GM19328 (cell line): ENCODE data around the gene SLC44A3.

Source experiments
- ATAC-seq: cut with Tn5 transposase; IDR thresholded peaks from one replicate; pipeline ENCODE4 v1.9.1; 2021; ENCODE audit warnings: mild to moderate bottlenecking, moderate library complexity; ENCODE audit not compliant: unreplicated experiment

The SLC44A3 gene

GRCh38 chr1:94905207-94905606, 85.0 kb downstream of the SLC44A3 start:
- no peak for ATAC-seq

GRCh38 chr1:94906382-94906781, 86.2 kb downstream of the SLC44A3 start:
- ATAC-seq, result no peak

- no peak for ATAC-seq
Observed at GRCh38 chr1:94907136-94907535, 87.0 kb downstream of the SLC44A3 start.

- ATAC-seq, result no peak
Observed at GRCh38 chr1:94908190-94908589, 88.0 kb downstream of the SLC44A3 start.

- ATAC-seq, result no peak
Observed at GRCh38 chr1:94908965-94909364, 88.8 kb downstream of the SLC44A3 start.

GRCh38 chr1:94909486-94909885, 89.3 kb downstream of the SLC44A3 start:
- ATAC-seq, result no peak

- ATAC-seq, result no peak
Observed at GRCh38 chr1:94912263-94913184, 92.4 kb downstream of the SLC44A3 start.

- ATAC-seq, result no peak
Observed at GRCh38 chr1:94917251-94917650, 97.1 kb downstream of the SLC44A3 start.

- ATAC-seq, result no peak
Observed at GRCh38 chr1:94919241-94920030, 99.3 kb downstream of the SLC44A3 start.

- ATAC-seq, result no peak
Observed at GRCh38 chr1:94920061-94920460, 99.9 kb downstream of the SLC44A3 start.

- ATAC-seq, result no peak
Observed at GRCh38 chr1:94921977-94922376, 101.8 kb downstream of the SLC44A3 start.

GRCh38 chr1:94922761-94923331, 102.7 kb downstream of the SLC44A3 start:
- ATAC-seq, result no peak

- ATAC-seq, result no peak
Observed at GRCh38 chr1:94925004-94925403, 104.8 kb downstream of the SLC44A3 start.

GRCh38 chr1:94925561-94926125, 105.5 kb downstream of the SLC44A3 start:
- no peak for ATAC-seq

- ATAC-seq, result peak; percentile 18
Observed at GRCh38 chr1:94926126-94926914, 106.2 kb downstream of the SLC44A3 start.

GRCh38 chr1:94926915-94927404, 106.8 kb downstream of the SLC44A3 start, which contains the start of gene CNN3:
Gene CNN3, minus strand, starts transcription at chr1:94927110. Its CDS starts 216 bp downstream, at chr1:94926894.
- ATAC-seq, result peak; percentile 84

GRCh38 chr1:94927405-94928175, 107.4 kb downstream of the SLC44A3 start:
- peak; percentile 13 for ATAC-seq

- no peak for ATAC-seq
Observed at GRCh38 chr1:94928293-94928939, 108.3 kb downstream of the SLC44A3 start.
